ENCODE data around the gene RAB10.
"Not testable (repeated sequence)": the region's sequence is repeated elsewhere in the genome, so short reads cannot be mapped to it uniquely, and the experiment has no call there.

The RAB10 gene

GRCh38 chr2:26100384-26100783 is 66.5 kb downstream of the RAB10 start:
- DNase-seq: no peak

GRCh38 chr2:26103752-26104151 is 69.9 kb downstream of the RAB10 start:
- no peak for DNase-seq

GRCh38 chr2:26108701-26109100 is 74.8 kb downstream of the RAB10 start:
- not testable (repeated sequence) for DNase-seq

GRCh38 chr2:26112201-26112600 is 78.3 kb downstream of the RAB10 start:
- no peak for DNase-seq

GRCh38 chr2:26114151-26114550 is 80.3 kb downstream of the RAB10 start:
- no peak for DNase-seq

- DNase-seq: no peak
Observed at GRCh38 chr2:26118682-26119081, 84.8 kb downstream of the RAB10 start.

- DNase-seq: no peak
Observed at GRCh38 chr2:26119521-26119920, 85.6 kb downstream of the RAB10 start.

- no peak for DNase-seq
Observed at GRCh38 chr2:26122630-26123029, 88.7 kb downstream of the RAB10 start.

- DNase-seq: no peak
Observed at GRCh38 chr2:26123426-26123825, 89.5 kb downstream of the RAB10 start.

- DNase-seq: no peak
Observed at GRCh38 chr2:26126074-26126473, 92.2 kb downstream of the RAB10 start.

- no peak for DNase-seq
Observed at GRCh38 chr2:26128176-26128575, 94.3 kb downstream of the RAB10 start.

- no peak for DNase-seq
Observed at GRCh38 chr2:26130763-26131162, 96.9 kb downstream of the RAB10 start.

GRCh38 chr2:26136451-26136850 is 102.6 kb downstream of the RAB10 start:
- no peak for DNase-seq

GRCh38 chr2:26139269-26140183 is 105.6 kb downstream of the RAB10 start:
- DNase-seq: no peak

- no peak for DNase-seq
Observed at GRCh38 chr2:26141145-26141769, 107.4 kb downstream of the RAB10 start.

GRCh38 chr2:26144031-26144430 is 110.1 kb downstream of the RAB10 start:
- DNase-seq: no peak

- DNase-seq: peak; percentile 71
Observed at GRCh38 chr2:26144953-26145680, 111.2 kb downstream of the RAB10 start.

GRCh38 chr2:26148501-26148900 is 114.6 kb downstream of the RAB10 start:
- DNase-seq: no peak

GRCh38 chr2:26150243-26150642 is 116.4 kb downstream of the RAB10 start:
- DNase-seq: no peak

GRCh38 chr2:26157580-26157979 is 123.7 kb downstream of the RAB10 start:
- no peak for DNase-seq

GRCh38 chr2:26161926-26162325 is 128.0 kb downstream of the RAB10 start:
- no peak for DNase-seq

- no peak for DNase-seq
Observed at GRCh38 chr2:26162963-26163362, 129.1 kb downstream of the RAB10 start.

GRCh38 chr2:26164231-26164630 is 130.3 kb downstream of the RAB10 start:
- DNase-seq: no peak

Data from stimulated activated CD4-positive, alpha-beta T cell treated with anti-CD3 and anti-CD28 coated beads, Interleukin-4, amount 100 ng/mL, for 24 hours (primary cell).